Erythroblast (primary cell): ENCODE data around the gene CLNK.
A peak's percentile ranks its signal among the peaks of the same experiment; 100 is the strongest.

Experiments
- DNase-seq, 2 experiments: peaks; one replicate each; lab custom pipeline; 2025; lab: John Stamatoyannopoulos, UW
- GATA1 ChIP-seq: IDR thresholded peaks from 2 replicates; pipeline ENCODE4 v1.6.1; 2011; ENCODE audit warnings: low read depth, mild to moderate bottlenecking, control low read depth, low read length, moderate library complexity
- POLR2A ChIP-seq: IDR thresholded peaks from 2 replicates; pipeline ENCODE4 v1.6.1; 2011; ENCODE audit warnings: mild to moderate bottlenecking, low read length

CLNK gene

GRCh38 chr4:10664408-10664807, 20.2 kb downstream of the CLNK start:
- no peak for DNase-seq
- no peak for TF ChIP-seq GATA1
- no peak for TF ChIP-seq POLR2A

GRCh38 chr4:10662937-10663336, 21.6 kb downstream of the CLNK start:
- DNase-seq: peak; percentile 52 to 77

GRCh38 chr4:10661047-10661446, 23.5 kb downstream of the CLNK start:
- DNase-seq: no peak
- TF ChIP-seq POLR2A (no peak), GATA1 (no peak)

More at GRCh38 chr4:10662937-10663336, 21.6 kb downstream of the CLNK start:
- TF ChIP-seq GATA1: no peak

GRCh38 chr4:10659251-10659650, 25.3 kb downstream of the CLNK start:
- TF ChIP-seq GATA1 (no peak), POLR2A (no peak)
- DNase-seq: no peak

- no peak for TF ChIP-seq POLR2A
- no peak for DNase-seq
Measured at GRCh38 chr4:10656988-10657387, 27.6 kb downstream of the CLNK start.

- TF ChIP-seq GATA1 (no peak), POLR2A (no peak)
- no peak for DNase-seq
Measured at GRCh38 chr4:10656420-10656819, 28.1 kb downstream of the CLNK start.

- no peak for TF ChIP-seq POLR2A
- TF ChIP-seq GATA1: no peak
- no peak for DNase-seq
Measured at GRCh38 chr4:10655968-10656367, 28.6 kb downstream of the CLNK start.

- TF ChIP-seq GATA1 (no peak), POLR2A (no peak)
- no peak for DNase-seq
Measured at GRCh38 chr4:10648479-10648878, 36.1 kb downstream of the CLNK start.

- DNase-seq: no peak
- TF ChIP-seq GATA1 (no peak), POLR2A (no peak)
Measured at GRCh38 chr4:10647846-10648245, 36.7 kb downstream of the CLNK start.

GRCh38 chr4:10643600-10644425, 40.8 kb downstream of the CLNK start:
- TF ChIP-seq GATA1 (no peak), POLR2A (no peak)
- no peak for DNase-seq

GRCh38 chr4:10640561-10641201, 43.9 kb downstream of the CLNK start:
- TF ChIP-seq GATA1 (no peak), POLR2A (no peak)
- DNase-seq: no peak

- TF ChIP-seq GATA1: no peak
- no peak for TF ChIP-seq POLR2A
- no peak for DNase-seq
Measured at GRCh38 chr4:10639664-10640063, 44.9 kb downstream of the CLNK start.

GRCh38 chr4:10639100-10639499, 45.5 kb downstream of the CLNK start:
- no peak for TF ChIP-seq GATA1
- TF ChIP-seq POLR2A: no peak
- no peak for DNase-seq

GRCh38 chr4:10635091-10635490, 49.5 kb downstream of the CLNK start:
- TF ChIP-seq POLR2A (no peak), GATA1 (no peak)
- no peak for DNase-seq

GRCh38 chr4:10629394-10629793, 55.2 kb downstream of the CLNK start:
- DNase-seq: no peak
- TF ChIP-seq POLR2A (no peak), GATA1 (no peak)
